GM12892 (cell line): ENCODE measurements around the gene CDH2.

Experiments
- POLR2A ChIP-seq: IDR thresholded peaks from 2 replicates; pipeline ENCODE4 v1.6.1; 2011; ENCODE audit warnings: low read depth, low read length, control low read depth
- POLR2AphosphoS5 ChIP-seq: IDR thresholded peaks from 2 replicates; pipeline ENCODE4 v1.6.1; 2011; ENCODE audit warnings: low read depth, low read length, control low read depth
- TAF1 ChIP-seq: IDR thresholded peaks from 2 replicates; pipeline ENCODE4 v1.6.1; 2011; ENCODE audit warnings: low read depth, mild to moderate bottlenecking, control low read depth, low read length, borderline replicate concordance

GRCh38 chr18:28175150-28175929, 1.6 kb downstream of the CDH2 start:
- TF ChIP-seq POLR2AphosphoS5 (no peak), POLR2A (no peak), TAF1 (no peak)
